HG02938 (cell line): ENCODE measurements around the gene ETV3.
"Not testable (repeated sequence)": the region's sequence is repeated elsewhere in the genome, so short reads cannot be mapped to it uniquely, and the experiment has no call there.

ENCODE experiments used
- ATAC-seq: cut with Tn5 transposase; IDR thresholded peaks from one replicate; pipeline ENCODE4 v1.9.1; 2021; ENCODE audit warnings: mild to moderate bottlenecking, moderate library complexity; ENCODE audit not compliant: unreplicated experiment

ETV3 gene

DNA sequence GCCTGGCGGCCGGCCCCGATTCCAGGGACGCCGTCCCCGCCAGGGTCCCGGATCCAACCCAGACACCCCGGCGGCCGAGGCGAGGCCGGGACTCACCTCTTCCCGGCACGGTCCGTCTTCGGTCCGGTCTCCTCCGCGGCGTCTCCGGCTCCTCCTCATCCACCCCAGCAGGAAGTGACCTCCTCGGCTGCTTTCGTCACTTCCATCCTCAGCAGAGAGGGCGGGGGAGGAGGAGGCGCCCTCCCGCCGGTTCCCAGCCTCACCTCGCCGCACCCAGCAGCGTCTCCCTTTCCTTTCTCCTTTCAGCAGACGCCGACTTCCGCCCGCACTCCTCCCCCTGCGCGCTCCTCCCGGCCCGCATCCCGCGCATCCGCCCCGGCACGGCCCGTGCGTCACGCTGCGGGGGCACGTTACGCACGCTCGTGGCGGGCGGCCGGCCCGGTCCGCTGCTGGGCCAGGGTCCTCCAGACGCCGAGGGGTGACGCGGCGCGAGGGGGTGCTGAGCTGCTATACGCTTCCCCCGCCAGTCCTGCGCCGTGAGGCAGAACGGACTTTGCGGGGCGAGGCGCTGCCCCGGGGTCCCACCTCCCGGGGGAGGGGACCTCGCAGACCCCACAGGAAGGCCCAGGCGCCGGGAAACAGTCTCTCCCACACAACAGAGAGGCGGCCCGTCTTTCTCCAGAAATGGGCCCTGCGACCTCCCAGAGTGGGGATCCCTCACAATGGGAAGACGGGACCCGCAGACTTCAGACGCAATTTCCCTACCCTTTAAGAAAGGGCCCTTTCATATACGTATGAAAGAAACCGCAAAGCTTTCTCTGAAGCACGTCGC lies at the start of gene ETV3:
TSS of gene ETV3 (minus strand) at position 176 of the 832 bp plus-strand sequence. CDS start 2,043 bp downstream, outside the sequence.
- ATAC-seq, result peak; percentile 83

DNA sequence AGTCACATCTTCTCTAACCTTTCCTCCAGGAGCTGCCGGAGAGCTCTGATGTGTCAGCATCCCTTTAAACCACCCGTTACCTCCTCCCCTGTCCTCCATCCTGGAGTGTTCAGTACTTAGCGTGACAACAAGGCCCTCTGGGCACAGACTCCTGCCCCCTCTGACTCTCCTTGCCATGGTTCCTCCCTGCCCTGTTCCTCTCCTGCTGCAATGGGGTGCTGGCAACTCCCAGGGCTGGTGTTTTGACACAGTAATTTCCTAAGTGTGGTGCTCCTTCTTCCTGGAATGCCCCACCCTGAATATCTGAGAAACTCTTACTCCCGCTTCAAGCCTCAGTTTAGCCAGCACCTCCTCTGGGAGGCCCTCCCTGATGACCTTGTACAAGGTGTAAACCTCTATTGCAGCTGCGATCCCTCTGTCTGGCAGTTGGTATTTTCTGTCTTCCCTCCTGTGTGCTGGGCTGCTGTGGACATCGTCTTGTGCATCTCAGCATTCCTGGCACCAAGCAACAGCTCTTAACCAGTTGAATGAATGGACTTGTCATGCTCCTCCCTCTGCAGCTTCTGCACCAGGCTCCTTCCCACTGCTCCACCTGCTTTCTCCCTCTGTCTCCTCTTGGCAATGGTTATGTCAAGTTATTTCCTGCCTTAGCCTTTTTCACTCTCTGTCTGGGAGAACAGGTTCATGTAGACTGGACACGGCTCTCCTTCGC lies 48.2 kb upstream of the ETV3 start:
- no peak for ATAC-seq

DNA sequence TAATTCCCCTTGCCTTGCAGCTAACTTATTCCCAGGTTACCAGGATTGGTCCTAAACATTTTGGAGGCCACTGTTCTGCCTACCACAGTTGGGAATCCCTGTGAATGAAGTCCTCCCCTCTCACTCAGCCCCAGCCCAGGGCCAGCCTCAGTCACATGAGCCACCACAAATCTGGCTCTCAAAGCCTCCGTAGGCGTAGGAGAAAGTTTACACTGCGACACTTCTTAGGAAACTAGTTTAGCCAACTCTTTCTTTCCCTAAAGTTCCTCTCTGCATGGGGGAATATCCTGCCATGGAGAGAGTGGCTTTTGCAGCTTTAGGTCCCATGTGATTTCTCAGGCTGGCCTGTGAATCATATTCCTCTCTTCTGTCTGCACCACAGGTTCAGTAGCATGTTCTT lies 45.7 kb upstream of the ETV3 start:
- ATAC-seq, result no peak

DNA sequence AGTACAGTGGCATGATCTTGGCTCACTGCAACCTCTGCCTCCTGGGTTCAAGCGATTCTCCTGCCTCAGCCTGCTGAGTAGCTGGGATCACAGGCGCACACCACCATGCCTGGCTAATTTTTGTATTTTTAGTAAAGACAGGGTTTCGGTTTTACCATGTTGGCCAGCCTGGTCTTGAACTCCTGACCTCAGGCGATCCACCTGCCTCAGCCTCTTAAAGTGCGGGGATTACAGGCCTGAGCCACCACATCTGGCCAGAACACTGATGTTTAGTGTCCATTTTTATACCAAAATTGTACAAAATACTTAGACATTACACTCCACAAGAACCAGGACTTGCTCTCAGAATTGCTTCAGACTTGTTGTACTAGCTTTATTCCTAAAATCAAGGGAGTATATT lies 44.2 kb upstream of the ETV3 start:
- ATAC-seq, result not testable (repeated sequence)

DNA sequence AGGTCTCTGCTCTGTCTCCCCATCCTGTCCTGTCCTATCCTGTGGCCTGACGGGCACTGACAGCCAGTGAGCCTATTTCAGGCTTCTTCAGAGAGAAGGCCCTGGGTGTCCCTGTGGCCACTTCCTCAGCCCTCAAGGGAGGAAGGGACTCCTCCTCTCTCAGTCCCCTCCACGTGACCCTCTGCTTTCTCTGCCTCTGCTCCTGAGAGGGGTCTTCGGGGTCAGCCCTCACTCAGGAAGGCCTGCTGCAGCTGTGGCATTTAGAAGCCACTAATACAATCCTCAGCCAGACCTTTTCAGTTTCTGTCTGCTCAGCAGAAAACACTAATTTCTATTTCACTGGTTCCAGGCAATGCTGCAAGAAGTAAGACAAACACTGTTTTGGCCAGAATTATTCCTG lies 43.6 kb upstream of the ETV3 start:
- ATAC-seq, result no peak

DNA sequence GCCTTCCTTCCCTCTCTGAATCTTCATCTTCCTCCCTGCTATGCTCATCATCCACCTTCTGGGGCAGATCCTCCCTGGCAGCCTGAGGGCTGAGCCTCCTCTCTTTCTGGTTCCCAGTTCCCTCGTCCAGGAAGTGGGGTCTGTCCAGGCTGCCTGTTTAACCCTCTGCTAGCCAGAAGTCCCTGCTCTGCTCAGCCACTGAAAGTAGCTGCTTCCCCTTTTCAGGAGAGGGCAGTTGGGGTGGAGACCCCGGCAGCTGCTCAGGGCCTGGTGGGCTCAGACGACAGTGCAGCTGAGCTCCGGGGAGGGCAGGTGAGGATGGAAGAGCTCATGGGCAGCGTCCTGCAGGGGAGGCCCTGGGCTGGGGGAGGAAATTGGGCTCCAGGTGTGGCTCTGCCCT lies 43.1 kb upstream of the ETV3 start:
- no peak for ATAC-seq

DNA sequence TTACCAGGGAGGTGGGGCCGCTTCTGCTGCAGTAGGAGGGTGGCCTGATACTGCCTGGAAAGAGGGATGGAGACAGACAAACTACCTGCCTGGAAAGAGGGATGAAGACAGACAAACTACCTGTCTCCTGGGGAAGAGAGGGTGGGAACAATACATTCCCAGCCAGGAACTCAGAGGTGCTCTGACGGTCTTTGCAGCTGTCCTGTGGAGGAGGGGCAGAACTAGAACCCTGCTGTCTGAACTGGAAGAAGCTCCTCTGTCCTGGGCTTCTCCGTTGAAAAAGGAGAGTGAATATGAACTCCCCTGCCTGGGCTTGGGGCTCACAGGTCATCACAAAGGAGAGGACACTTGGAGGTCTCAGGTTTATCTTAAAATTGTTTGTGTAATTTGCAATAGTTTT lies 40.3 kb upstream of the ETV3 start:
- ATAC-seq, result no peak

DNA sequence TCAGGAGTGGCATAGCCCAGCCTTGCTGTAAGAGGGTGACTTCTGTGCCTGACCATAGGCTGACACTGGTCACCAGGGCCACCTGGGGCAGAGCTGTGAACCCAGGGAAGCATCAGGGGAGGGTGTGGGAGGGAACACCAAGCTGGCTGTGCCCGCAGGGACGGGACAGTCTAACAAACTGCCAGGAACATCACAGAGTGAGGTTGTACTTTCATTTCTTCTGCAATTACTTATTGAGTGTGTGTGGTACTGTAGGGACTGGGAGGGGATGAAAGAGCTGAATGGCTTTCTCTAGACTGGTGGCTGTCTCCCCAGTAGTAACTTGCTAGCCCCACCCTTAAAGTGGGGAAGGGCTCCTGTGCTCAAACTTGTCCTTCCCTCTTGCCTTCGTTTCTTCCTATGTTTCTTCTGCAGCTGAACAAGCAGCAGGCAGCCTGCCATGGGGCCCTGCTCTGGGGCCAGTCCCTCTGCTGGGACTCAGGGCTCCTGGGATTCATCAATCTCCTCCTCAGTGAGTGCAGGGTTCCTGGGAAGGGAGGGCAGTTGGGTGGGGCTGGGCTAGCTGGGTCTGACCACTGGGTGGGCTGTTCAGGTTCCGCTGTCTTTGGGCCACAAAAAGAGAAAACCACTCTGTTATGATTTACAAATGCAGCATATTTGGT lies 39.7 kb upstream of the ETV3 start:
- no peak for ATAC-seq

DNA sequence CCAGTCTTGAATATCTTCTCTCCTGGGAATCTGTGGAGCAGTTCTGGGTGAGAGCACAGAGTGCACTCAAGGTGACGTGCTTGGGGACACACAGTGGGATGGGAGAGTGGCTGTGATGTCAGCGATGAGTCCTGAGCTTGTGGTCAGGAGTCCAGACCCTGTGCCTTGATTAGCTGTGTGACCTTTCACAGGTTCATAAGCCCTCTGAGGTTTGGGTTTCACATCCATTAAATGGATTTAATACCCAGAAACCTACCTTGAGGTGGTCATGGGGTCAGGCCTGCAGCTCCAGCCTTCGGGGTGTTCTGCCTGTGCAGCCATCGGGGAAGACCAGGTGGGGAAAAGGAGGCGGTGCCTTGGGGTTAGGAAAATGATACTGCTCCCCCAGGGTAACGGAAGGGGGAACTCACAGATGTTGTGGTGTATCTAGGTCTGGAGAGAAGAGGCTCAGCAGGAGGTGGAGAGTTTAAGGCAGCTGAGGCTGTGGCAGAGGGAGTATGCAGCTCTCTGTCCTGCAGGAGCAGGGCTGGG lies 38.5 kb upstream of the ETV3 start:
- peak; percentile 36 for ATAC-seq

DNA sequence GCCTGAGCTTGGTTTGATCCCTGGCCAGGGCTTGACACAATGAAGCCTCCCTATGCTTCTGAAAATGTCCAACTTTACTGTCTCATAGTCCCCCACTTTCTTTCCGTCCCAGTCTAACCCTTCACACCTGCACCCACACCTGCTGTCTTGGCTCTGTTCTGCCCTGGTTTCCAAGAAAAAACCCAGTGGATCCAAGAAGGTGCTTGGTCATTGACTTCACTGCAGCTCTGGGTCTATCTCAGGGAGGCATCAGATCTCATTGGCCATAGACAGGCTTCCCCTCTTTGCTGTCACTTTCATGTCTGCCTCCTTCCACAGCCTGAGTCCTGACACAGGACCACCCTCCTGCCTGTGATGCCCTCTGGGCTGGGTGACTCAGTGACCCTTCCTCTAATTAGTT lies 37.8 kb upstream of the ETV3 start:
- ATAC-seq, result no peak

DNA sequence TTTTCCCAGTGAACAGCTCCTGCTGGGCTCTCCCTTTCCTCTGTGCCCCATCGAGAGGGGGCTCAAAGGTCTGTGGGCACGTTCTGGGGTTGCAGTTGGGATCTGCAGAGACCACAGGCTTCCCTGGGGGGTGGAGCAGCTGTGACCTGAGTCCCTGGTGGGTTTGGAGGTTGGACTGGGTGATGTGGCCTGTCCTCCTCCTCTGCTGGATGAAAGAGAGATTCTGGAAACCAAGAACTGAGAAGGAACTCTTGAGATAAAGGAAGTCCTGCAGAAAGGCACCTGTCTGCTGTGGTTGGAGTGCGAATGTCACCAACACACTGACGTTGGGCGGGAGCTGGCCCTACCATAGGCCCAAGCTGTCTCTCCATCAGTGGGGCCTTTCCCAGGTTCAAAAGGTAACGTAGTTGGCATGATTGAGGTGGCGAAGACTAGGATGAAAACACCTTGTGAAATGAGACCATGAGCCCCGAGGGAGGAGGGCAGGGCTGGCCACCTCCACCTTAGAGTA lies 35.8 kb upstream of the ETV3 start:
- ATAC-seq, result no peak

DNA sequence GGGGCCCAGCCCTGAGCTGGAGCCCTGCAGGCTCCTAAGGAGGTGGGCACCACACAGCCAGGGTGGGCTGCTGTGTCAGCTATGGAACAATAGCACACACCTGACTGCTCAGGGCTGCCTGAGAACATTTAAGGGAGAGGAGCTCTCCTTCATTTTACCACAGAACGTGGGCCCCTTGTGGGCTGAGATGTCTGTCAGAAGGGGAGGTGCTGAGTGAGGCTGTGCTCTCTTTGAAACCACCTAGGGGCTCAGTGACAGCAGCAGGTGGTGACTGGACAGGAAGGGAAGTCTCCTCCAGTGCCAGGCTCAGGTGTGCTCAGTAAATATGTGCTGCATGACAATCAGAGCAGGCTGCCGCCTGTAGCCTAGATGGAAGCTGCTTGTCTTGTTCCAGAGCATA lies 35.0 kb upstream of the ETV3 start:
- ATAC-seq, result not testable (repeated sequence)

DNA sequence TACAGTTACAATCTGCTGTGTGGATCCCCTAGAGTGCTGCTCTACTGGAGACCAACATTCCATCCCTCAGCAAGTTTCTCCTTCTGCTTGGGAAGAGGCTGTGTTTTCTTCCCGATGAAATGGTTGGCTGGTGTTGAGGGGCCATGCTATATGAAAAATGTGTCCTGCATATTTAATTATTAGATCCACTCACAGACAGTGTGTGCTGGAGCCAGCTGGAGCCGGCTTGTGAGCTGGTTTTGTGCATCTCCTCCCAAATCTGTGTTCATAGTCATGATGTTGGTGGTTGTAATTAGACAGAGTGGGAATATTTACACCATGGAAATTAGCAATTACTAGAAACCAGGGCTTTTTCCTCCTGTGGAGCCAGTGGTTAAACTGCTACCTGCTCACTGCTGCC lies 34.4 kb upstream of the ETV3 start:
- not testable (repeated sequence) for ATAC-seq

DNA sequence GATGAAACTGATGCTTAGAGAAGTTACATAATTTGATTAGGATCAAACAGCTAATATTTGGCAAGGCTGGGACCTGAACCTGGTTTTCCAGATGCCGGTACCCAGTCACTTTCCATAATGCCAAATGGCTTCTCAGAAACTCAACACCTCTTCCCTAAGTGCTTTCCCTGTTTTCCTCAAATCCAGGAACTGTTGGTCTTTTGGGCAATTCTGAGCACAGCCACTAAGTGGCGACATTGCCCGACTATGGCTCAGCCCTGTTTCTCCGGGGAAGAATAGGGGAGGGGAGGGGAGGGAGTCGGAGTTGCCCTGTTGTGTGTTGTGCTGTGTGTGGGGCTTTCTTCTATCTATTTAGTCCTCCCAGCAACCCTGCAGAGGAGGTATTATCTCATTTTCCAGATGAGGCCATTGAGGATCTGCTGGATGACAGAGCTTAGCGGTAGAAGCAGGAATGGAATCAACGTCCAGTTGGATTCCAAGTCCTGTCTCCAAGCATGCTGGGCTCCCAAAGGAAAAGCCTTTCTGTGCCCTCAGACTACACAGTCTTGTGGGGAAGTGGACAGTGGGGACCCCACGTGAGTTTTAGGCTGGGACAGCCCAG lies 33.8 kb upstream of the ETV3 start:
- not testable (repeated sequence) for ATAC-seq

DNA sequence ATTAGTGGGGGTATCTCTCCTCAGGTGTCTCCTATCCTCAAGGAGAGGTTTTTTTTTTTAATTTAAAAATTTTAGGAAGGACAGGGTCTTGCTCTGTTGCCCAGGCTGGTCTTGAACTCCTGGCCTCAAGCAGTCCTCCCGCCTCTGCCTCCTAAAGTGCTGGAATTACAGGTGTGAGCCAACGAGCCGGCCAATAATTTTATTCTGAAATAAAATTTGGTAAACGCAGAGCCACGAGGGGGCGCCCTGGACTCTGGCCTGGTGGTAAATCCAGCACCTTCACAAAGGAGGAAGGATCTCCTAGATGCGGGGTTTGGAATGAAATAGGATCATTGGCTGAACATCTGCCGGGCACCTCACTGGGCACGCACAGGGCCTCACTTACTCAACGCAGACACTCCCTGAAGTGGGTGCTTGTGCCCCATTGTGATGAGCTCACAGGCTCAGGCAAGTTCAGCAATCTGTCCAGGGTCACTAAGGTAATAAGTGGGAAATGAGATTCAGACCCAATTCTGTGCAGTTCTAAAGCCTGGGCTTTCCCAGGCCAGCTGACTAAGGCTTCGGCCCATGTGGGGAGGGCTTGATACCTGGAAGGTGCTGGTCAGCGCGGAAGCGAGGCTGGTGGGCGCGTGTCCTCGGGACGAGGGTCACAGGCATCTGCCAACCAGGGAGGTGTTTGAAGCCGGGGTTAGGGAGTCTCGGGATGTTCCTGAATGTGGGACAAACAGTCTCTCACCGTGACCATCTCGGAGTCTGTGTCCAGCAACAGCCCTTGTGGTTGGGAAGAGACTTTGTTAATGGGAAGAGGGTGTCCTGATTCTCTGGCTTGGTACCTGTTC lies 32.7 kb upstream of the ETV3 start:
- no peak for ATAC-seq

DNA sequence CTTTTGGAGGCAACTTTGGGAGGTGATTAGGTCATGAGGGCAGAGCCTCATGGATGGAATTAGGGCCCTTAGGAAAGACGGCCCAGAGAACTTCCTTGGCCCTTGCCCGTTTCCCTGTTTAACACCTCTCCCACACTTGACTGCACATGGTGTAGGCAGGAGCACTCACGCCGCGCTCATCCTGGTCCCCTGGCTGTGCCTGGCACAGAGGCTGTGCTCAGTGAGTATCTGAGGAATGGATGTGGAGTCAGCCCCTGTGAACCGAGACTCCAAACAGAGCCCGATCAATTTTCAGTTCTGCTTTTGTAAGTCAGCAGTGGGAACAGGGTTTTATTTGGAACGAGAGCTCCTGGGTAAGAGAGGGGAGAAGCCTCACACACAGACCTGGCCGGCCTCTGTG lies 29.8 kb upstream of the ETV3 start:
- no peak for ATAC-seq

DNA sequence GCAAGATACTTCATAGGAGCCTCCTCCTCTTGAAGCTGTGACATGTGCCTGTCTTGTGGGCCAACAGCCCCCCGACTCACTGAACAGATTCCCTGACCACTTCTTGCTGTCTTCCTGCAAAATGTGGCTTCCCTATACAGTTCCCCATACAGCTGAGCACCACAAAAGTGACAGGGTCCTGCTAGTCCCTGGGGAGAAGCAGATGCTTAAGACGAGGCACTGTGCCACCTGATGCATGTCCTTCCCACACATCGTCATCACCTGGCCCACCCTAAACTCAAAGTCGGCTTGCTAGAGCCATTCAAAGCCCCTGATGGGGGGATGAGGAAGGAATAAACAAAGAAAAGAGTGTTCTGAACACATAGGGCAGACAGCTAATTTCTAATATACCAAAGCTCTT lies 29.2 kb upstream of the ETV3 start:
- no peak for ATAC-seq

DNA sequence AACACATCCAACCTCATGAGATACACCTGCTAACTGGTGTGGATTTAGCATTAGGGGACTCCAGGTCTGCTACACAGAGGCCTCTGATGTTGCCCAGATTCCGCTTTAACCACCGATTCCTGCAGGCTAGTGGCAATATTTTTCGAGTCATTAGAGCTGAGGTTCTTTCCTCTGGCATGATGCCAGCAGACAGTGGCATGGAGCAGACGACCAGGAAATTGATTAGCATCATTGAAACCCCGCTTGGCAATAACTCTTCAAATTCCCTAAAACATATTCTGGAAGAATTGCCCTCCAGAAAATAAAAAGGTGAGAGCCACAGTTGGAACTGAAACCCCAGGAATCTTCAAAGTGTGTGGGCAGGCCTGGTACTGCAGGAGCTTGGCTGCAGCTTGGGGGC lies 28.4 kb upstream of the ETV3 start:
- no peak for ATAC-seq

DNA sequence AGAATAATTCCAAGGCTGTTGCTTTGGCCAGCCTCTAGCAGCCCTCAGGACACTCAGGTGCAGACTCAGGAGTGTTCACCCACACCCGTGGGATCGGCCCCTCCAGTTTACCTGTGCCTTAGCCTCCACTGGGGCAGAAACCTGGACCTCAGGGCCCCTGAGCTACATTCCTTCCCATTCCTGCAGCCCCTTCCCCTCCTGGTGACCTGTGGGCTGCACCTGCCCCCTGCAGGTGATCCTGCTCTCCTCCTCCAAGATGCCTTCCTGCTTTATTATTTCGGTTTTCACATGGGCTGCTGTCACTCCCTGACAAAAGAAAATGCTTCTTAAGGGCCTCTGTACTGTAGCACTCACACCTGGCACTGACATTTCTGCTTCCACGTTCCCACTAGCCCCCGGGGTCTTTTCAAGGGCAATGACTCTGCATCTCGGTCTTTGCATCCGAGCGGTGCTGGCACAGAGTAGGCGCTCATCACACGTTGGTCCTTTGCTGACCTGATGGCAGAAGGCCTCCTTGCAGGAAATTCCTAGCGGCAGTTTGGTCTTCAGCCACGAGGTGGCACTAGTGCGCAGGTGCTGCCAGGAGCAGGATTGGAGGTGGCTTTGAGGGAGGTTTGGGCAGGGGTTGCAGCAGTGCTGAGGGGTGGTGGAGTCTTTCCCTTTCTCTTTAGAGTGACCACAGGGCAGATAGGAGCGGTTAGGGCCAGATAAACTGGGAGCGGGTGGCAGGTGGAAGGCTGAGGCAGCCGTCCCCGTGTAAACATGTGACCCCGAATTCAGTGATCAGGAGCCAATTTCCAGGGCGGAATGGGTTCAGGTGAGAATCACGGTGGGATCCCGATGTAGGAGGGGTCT lies 25.3 kb upstream of the ETV3 start:
- no peak for ATAC-seq
